RWPE2 (cell line): ENCODE measurements around the gene PIK3CB.
A peak's percentile ranks its signal among the peaks of the same experiment; 100 is the strongest.

Experiments
- ATAC-seq: fragments of 200-7000 bp; cut with Tn5 transposase; 3 replicates; pipeline ENCODE4 v1.9.1; 2021; ENCODE audit warnings: low read depth
- DNase-seq: peaks from one replicate; pipeline ENCODE4 v3.0.0-alpha.2; 2020; ENCODE audit warnings: low spot score
- H3K27ac ChIP-seq: fragments of 450-650 bp; 2 replicates; pipeline ENCODE4 v1.5.1; 2017; ENCODE audit warnings: mild to moderate bottlenecking; ENCODE audit not compliant: poor library complexity, severe bottlenecking
- H3K27me3 ChIP-seq: fragments of 250-450 bp; sonication (Bioruptor Pico); 2 replicates; pipeline ENCODE4 v1.5.1; 2021; ENCODE audit warnings: mild to moderate bottlenecking, moderate library complexity; ENCODE audit not compliant: insufficient read depth, poor library complexity, severe bottlenecking
- H3K36me3 ChIP-seq: fragments of 250-450 bp; sonication (Bioruptor Pico); 2 replicates; pipeline ENCODE4 v1.5.1; 2020; ENCODE audit warnings: low read depth, mild to moderate bottlenecking, moderate library complexity
- H3K4me1 ChIP-seq: fragments of 250-450 bp; sonication (Bioruptor Pico); 2 replicates; pipeline ENCODE4 v1.5.1; 2021; ENCODE audit warnings: mild to moderate bottlenecking, moderate library complexity; ENCODE audit not compliant: insufficient read depth, poor library complexity, severe bottlenecking
- H3K4me3 ChIP-seq: fragments of 250-450 bp; sonication (Bioruptor Pico); 2 replicates; pipeline ENCODE4 v1.5.1; 2021; ENCODE audit warnings: mild to moderate bottlenecking, moderate library complexity; ENCODE audit not compliant: severe bottlenecking
- H3K9me3 ChIP-seq: fragments of 250-450 bp; sonication (Bioruptor Pico); 2 replicates; pipeline ENCODE4 v1.5.1; 2021; ENCODE audit warnings: mild to moderate bottlenecking, moderate library complexity; ENCODE audit not compliant: severe bottlenecking
- CTCF ChIP-seq: fragments of 450-650 bp; IDR thresholded peaks from one replicate; pipeline ENCODE4 v1.5.1; 2017; ENCODE audit warnings: mild to moderate bottlenecking, moderate library complexity; ENCODE audit not compliant: poor library complexity, severe bottlenecking

PIK3CB gene

GRCh38 chr3:138867996-138868395 is 33.3 kb upstream of the PIK3CB start:
- peaks cover 8% of the 10 kb centered on the region for H3K4me1 ChIP-seq
- no peak overlapping the region for H3K4me3 ChIP-seq
- no peaks in the 10 kb centered on the region for H3K9me3 ChIP-seq
- H3K36me3 ChIP-seq, result no peaks in the 10 kb centered on the region
- no peaks in the 10 kb centered on the region for H3K27me3 ChIP-seq
- no peak for DNase-seq
- no peak for TF ChIP-seq CTCF
- no peak for ATAC-seq
- H3K27ac ChIP-seq, result no peak overlapping the region

- TF ChIP-seq CTCF, result no peak
- H3K36me3 ChIP-seq, result no peaks in the 10 kb centered on the region
- no peak overlapping the region for H3K4me3 ChIP-seq
- no peak for ATAC-seq
- H3K27ac ChIP-seq, result peak overlapping the region; percentile 72
- H3K9me3 ChIP-seq, result no peaks in the 10 kb centered on the region
- peaks cover 15% of the 10 kb centered on the region for H3K4me1 ChIP-seq
- DNase-seq, result no peak
- no peaks in the 10 kb centered on the region for H3K27me3 ChIP-seq
These were observed 29.0 kb upstream of the PIK3CB start for GRCh38 chr3:138863776-138864113.

GRCh38 chr3:138862924-138863775 is 28.4 kb upstream of the PIK3CB start:
- ATAC-seq, result peak; percentile 96
- H3K36me3 ChIP-seq, result no peaks in the 10 kb centered on the region
- TF ChIP-seq CTCF, result no peak
- peaks cover 15% of the 10 kb centered on the region for H3K4me1 ChIP-seq
- H3K27ac ChIP-seq, result peak overlapping the region; percentile 72
- no peak overlapping the region for H3K4me3 ChIP-seq
- peak; percentile 67 for DNase-seq
- H3K27me3 ChIP-seq, result no peaks in the 10 kb centered on the region
- H3K9me3 ChIP-seq, result no peaks in the 10 kb centered on the region

- peak overlapping the region; percentile 72 for H3K27ac ChIP-seq
- peaks cover 15% of the 10 kb centered on the region for H3K4me1 ChIP-seq
- H3K9me3 ChIP-seq, result no peaks in the 10 kb centered on the region
- H3K27me3 ChIP-seq, result no peaks in the 10 kb centered on the region
- no peak overlapping the region for H3K4me3 ChIP-seq
- TF ChIP-seq CTCF, result no peak
- ATAC-seq (no peak), DNase-seq (no peak)
- no peaks in the 10 kb centered on the region for H3K36me3 ChIP-seq
These were observed 27.8 kb upstream of the PIK3CB start for GRCh38 chr3:138862531-138862923.

- H3K27ac ChIP-seq, result no peak overlapping the region
- H3K4me1 ChIP-seq, result peaks cover 15% of the 10 kb centered on the region
- H3K27me3 ChIP-seq, result no peaks in the 10 kb centered on the region
- no peak for ATAC-seq
- no peaks in the 10 kb centered on the region for H3K36me3 ChIP-seq
- no peak overlapping the region for H3K4me3 ChIP-seq
- no peak for TF ChIP-seq CTCF
- no peaks in the 10 kb centered on the region for H3K9me3 ChIP-seq
- no peak for DNase-seq
These were observed 27.1 kb upstream of the PIK3CB start for GRCh38 chr3:138861798-138862197.
